Posterior cingulate gyrus (tissue), 11 donors: Measurements from ENCODE around the gene GHR.

ENCODE experiments used
- DNase-seq, 10 donors: peaks; one replicate each; pipeline versions ENCODE4 v3.0.0 to v3.0.0-alpha.2; 2020 to 2021; ENCODE audit warnings: mixed read lengths in 3 of 10
- intact Hi-C: fragments of 100-400 bp; cut with DNase I; formaldehyde crosslinking; loops from one replicate; pipeline ENCODE4 v1.15.1; 2023

The GHR gene

DNA sequence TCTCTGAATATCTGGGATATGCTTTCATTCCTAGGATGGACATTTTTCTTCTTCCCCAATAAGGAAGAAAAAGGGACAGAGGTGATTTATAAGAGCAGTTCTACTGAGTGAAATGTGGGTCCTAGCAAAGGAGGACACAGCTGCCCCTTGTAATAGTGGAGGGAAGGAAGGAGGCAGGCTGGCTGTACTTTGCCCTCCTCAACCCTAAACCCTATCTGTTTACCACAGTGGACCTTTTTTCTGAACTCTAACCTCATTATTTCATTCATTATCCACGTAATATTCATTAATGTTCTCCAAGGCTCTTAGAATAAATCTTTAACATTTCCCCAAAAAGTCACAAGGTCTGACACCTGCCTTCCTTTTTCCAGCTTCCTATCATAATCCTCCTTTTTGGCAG lies 37.8 kb downstream of the GHR start:
- no peak for DNase-seq
- intact Hi-C loops = no loop called here

- intact Hi-C loops = no loop called here
These were observed 38.3 kb downstream of the GHR start for GRCh38 chr5:42461507-42461906.

GRCh38 chr5:42462083-42462482 lies 38.8 kb downstream of the GHR start:
- DNase-seq = no peak
- intact Hi-C loops = no loop called here

More at GRCh38 chr5:42461507-42461906, 38.3 kb downstream of the GHR start:
- no peak for DNase-seq

- DNase-seq = no peak
- intact Hi-C loops = no loop called here
These were observed 44.3 kb downstream of the GHR start for GRCh38 chr5:42467572-42467971.

DNA sequence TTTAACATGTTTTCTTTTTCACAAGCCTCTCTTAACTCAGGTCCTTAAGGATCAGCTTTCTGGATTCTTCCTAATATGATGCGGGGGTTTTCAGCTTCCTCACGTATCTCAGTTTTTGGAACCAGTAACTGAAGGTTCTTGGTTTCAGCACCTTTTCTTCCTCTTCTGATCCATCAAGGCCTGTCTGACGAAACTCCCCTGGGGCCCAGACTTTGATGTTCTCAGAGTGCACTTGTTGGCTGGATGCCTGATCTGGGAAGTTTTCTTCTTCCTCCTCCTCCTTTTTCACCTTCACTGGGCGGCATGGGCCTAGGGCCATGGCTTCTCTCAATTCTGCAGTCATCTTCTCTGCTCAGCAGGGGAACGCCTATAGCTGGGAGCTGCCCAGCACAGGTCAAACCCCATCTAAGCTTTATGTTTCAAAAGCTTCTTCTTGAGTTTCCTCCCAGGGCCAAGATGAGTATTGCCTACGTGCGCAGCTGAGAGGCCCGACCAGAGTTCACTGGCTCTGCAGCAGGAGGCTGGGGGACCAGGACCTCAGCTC lies 44.8 kb downstream of the GHR start:
- intact Hi-C loops = no loop called here
- no peak for DNase-seq

DNA sequence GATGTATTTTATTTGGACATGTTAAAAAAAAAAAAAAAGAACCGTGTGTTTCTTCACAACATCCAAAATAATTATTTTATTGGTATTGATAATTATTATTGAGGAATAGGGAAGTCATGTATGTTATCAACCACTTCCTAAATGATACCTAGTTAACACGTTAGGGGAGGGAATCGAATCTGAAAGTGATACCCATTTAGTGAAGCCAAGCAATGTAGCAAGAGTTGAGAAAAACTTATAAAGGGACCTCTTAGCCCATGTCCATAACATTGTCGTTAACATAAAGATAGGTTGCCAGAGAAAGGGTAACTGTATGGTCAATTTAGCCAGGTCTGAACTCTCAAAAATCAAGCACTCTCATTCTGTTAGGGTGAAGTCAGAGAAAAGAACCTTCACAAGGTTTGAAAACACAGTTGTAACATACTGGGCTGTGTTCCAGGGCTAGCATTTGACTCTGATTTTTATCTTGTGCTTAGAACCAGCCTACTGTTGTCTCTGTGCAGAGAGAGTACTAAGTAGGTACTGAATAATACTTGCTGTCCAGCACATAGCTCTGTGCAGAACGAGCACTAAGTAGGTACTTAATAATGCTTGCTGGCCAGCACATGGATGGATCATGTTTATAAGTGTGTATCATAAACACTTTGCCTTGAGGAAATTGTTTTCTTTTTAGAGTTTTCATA lies 60.4 kb downstream of the GHR start:
- DNase-seq = no peak

GRCh38 chr5:42487077-42487476 lies 63.8 kb downstream of the GHR start:
- intact Hi-C loops = no loop called here
- DNase-seq = no peak

More for the DNA sequence above, 60.4 kb downstream of the GHR start:
- intact Hi-C loops = no loop called here

DNA sequence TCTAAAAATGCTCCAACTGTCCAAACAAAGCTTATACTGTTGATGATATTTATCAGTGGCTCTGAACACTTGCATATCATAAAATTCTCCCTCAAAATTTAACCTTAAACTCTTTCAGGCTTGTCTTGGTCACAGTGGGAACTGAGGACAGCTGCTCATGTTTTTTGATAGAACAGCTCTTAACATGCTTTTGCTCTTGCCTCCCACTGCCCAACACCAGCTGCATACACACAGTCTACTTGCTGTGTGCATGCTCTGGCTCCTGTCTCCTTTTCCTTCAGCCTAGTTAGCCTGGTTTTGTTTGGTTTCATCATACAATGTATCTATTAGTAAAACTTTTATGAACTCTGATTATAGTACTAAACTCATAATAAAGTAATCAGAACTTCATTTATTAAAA lies 64.6 kb downstream of the GHR start:
- no peak for DNase-seq
- intact Hi-C loops = no loop called here

DNA sequence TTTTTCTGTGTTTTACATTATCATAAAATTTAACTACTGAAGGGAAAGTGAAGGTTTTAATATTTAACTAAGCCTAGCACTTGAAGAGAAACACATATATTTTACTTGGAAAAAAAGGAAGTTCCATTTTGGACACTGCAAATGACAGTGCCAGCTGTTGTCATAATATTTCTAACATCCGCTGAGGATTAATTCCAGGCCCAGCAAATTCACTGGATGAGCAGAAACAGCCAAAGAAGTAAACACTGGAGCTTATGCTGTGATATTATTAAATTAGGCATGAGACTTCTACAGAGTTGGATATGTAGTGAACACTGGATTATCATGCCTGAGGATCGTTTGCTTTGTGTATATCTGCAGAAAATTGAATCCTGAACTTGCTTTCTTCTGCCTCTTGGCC lies 67.6 kb downstream of the GHR start:
- intact Hi-C loops = no loop called here
- DNase-seq = no peak

GRCh38 chr5:42491699-42492098 lies 68.5 kb downstream of the GHR start:
- intact Hi-C loops = no loop called here
- no peak for DNase-seq

GRCh38 chr5:42492974-42493373 lies 69.7 kb downstream of the GHR start:
- DNase-seq = no peak
- intact Hi-C loops = no loop called here

DNA sequence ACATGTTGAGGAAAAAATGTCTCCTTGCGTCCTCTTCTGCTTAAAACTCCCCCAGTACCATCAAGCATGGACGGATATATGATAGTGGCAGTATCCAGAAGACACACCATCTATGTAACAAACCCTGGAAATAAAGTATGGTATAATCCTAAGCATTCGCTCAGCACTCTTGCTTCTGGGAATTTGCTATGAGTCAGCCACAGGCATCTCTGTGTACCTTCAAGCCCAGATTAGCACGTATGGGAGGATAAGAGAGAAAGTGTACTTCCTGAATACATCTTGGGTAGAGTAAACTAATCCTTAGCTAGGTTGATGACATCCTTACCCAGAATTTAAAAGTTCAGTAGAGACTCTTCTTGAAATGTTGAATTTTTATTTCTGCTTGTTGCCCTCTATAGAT lies 71.2 kb downstream of the GHR start:
- intact Hi-C loops = no loop called here
- no peak for DNase-seq

- intact Hi-C loops = no loop called here
- no peak for DNase-seq
These were observed 72.7 kb downstream of the GHR start for GRCh38 chr5:42495914-42496313.

- intact Hi-C loops = no loop called here
- no peak for DNase-seq
These were observed 73.3 kb downstream of the GHR start for GRCh38 chr5:42496397-42497156.

DNA sequence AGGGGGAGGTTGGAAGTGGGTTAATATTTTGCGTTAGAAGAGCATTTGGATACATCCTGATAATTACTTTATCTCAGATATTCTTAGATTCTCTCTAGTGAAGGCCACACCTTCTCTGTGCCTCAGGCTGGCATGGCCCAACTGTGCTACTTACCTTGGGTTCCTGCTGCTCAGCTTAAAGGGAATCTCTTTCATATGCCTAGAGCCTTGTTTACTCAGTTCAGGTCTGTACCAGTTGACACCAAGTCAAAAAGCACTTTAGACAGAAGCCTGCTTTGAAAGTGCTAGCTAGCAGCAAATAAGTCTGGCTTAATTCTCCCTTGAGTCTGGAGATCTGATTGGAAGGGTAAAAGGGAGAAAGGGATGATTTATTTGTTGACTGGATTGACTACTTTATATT lies 74.8 kb downstream of the GHR start:
- intact Hi-C loops = no loop called here
- DNase-seq = no peak

GRCh38 chr5:42499016-42499415 lies 75.8 kb downstream of the GHR start:
- intact Hi-C loops = no loop called here
- no peak for DNase-seq

GRCh38 chr5:42500003-42500599 lies 76.9 kb downstream of the GHR start:
- DNase-seq = no peak
- intact Hi-C loops = no loop called here

GRCh38 chr5:42502613-42503470 lies 79.6 kb downstream of the GHR start:
- intact Hi-C loops = no loop called here

DNA sequence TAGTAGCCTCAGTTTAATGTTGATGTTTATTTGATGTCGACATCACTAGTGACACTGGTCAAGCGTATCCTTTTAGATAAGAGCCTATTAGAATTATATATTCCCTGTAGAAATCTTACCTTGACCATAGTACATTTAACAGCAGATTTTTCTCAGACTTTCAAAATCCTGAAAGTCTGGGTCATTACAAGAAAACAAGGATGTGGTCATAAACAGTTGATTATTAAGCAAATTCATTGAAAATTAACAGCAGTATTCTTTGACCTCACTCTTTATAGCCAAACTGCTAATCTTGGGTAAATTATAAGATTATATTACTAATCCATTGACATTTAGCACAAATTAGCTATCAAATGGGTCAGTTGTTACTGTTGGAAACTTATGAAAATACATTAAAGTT lies 83.4 kb downstream of the GHR start:
- DNase-seq = no peak
- intact Hi-C loops = no loop called here

More at GRCh38 chr5:42502613-42503470, 79.6 kb downstream of the GHR start:
- no peak for DNase-seq

GRCh38 chr5:42507451-42508097 lies 84.3 kb downstream of the GHR start:
- peak in 2 of 10 donors; percentile 54 to 77 for DNase-seq
- intact Hi-C loops = no loop called here
